SK-N-SH (cell line): ENCODE results near the gene KPTN. TPM values are rescaled to one million over a fixed set of nuclear protein-coding genes. Genes with fewer than 3 reads are reported as not detected.

Source experiments
- CTCF ChIA-PET: fragments of 300-600, 350-600 bp; formaldehyde crosslinking; extraction: SDS; loops from one replicate; lab custom pipeline; 2021; lab: Yijun Ruan, JAX
- POLR2A ChIA-PET: fragments of 350-600 bp; sonication (Branson Sonifier 250); formaldehyde crosslinking; extraction: SDS; loops from one replicate; lab custom pipeline; 2020; ENCODE audit warnings: antibody characterized with exemption, inconsistent platforms; lab: Yijun Ruan, JAX
- DNase-seq: peaks from one replicate; pipeline ENCODE4 v3.0.0; 2012
- H2AFZ ChIP-seq: fragments of 200-600 bp; sonication (generic); 2 replicates; pipeline ENCODE4 v1.8.1; 2016; ENCODE audit warnings: antibody characterized with exemption, mild to moderate bottlenecking, low read depth
- H3F3A ChIP-seq: fragments of 200-600 bp; sonication (generic); replicated peaks from 2 replicates; pipeline ENCODE3; 2016; ENCODE audit warnings: antibody characterized with exemption, mild to moderate bottlenecking; ENCODE audit not compliant: insufficient read depth
- H3K27ac ChIP-seq, 2 experiments: fragments of 200-500 bp in 1 of 2; fragments of 200-600 bp in 1 of 2; sonication (Bioruptor generic) in 1 of 2; sonication (generic), shearing (Covaris generic) in 1 of 2; 2 replicates each; pipeline versions ENCODE4 v1.5.1 to v1.6.1; 2014 to 2016; ENCODE audit warnings: low read depth in 2 of 2, inconsistent platforms in 1 of 2, low read length in 1 of 2, mild to moderate bottlenecking in 1 of 2, mixed read lengths in 1 of 2
- H3K27me3 ChIP-seq: fragments of 200-600 bp; sonication (generic), shearing (Covaris generic); 2 replicates; pipeline ENCODE4 v1.6.1; 2016; ENCODE audit warnings: mixed run types; ENCODE audit not compliant: insufficient read depth
- H3K36me3 ChIP-seq, 2 experiments: fragments of 200-500 bp in 1 of 2; fragments of 200-600 bp in 1 of 2; sonication (Bioruptor generic) in 1 of 2; sonication (generic) in 1 of 2; replicated peaks in 1 of 2; 2 replicates each; pipeline versions ENCODE3 to v1.5.1; 2014 to 2016; ENCODE audit warnings: low read length in 1 of 2, mild to moderate bottlenecking in 1 of 2; ENCODE audit not compliant: insufficient read depth in 2 of 2, control insufficient read depth in 1 of 2
- H3K4me1 ChIP-seq, 2 experiments: fragments of 200-500 bp in 1 of 2; fragments of 200-600 bp in 1 of 2; sonication (Bioruptor generic) in 1 of 2; sonication (generic), shearing (Covaris generic) in 1 of 2; 2 replicates each; pipeline versions ENCODE4 v1.5.1 to v1.6.1; 2014 to 2016; ENCODE audit warnings: low read depth in 1 of 2, low read length in 1 of 2, mixed run types in 1 of 2; ENCODE audit not compliant: insufficient read depth in 2 of 2, control insufficient read depth in 1 of 2
- H3K4me2 ChIP-seq: fragments of 200-600 bp; sonication (generic), shearing (Covaris generic); 2 replicates; pipeline ENCODE4 v1.6.1; 2017; ENCODE audit warnings: mixed run types
- H3K4me3 ChIP-seq, 2 experiments: fragments of 200-500 bp in 1 of 2; fragments of 200-600 bp in 1 of 2; sonication (Bioruptor generic) in 1 of 2; sonication (generic), shearing (Covaris generic) in 1 of 2; 2 replicates each; pipeline versions ENCODE4 v1.5.1 to v1.8.1; 2014 to 2016; ENCODE audit warnings: low read depth in 2 of 2, inconsistent platforms in 1 of 2, low read length in 1 of 2, mild to moderate bottlenecking in 1 of 2, mixed read lengths in 1 of 2, moderate library complexity in 1 of 2
- H3K79me2 ChIP-seq: fragments of 200-600 bp; sonication (generic); 2 replicates; pipeline ENCODE4 v1.8.1; 2017; ENCODE audit warnings: mild to moderate bottlenecking; ENCODE audit not compliant: insufficient read depth
- H3K9ac ChIP-seq: fragments of 200-600 bp; sonication (generic); 2 replicates; pipeline ENCODE4 v1.6.1; 2017; ENCODE audit warnings: mixed run types
- H3K9me2 ChIP-seq: fragments of 200-600 bp; sonication (generic); 2 replicates; pipeline ENCODE4 v1.6.1; 2017; ENCODE audit warnings: mixed run types
- H3K9me3 ChIP-seq: fragments of 200-600 bp; sonication (generic); 2 replicates; pipeline ENCODE4 v1.6.1; 2017; ENCODE audit warnings: mixed run types, mild to moderate bottlenecking, moderate library complexity
- H4K20me1 ChIP-seq: fragments of 200-600 bp; sonication (generic); 2 replicates; pipeline ENCODE4 v1.6.1; 2017; ENCODE audit warnings: mild to moderate bottlenecking, mixed run types; ENCODE audit not compliant: insufficient read depth
- CHD2 ChIP-seq: fragments of 150-350 bp; IDR thresholded peaks from 2 replicates; pipeline ENCODE4 v1.6.1; 2018; ENCODE audit warnings: low read length; ENCODE audit not compliant: partially characterized antibody
- ELF1 ChIP-seq: IDR thresholded peaks from 2 replicates; pipeline ENCODE4 v1.4.0; 2012
- FOXJ3 ChIP-seq: sonication (generic); formaldehyde crosslinking; IDR thresholded peaks from 2 replicates; pipeline ENCODE4 v1.5.1; 2020; ENCODE audit warnings: mild to moderate bottlenecking, missing genetic modification reagents
- FOXM1 ChIP-seq: IDR thresholded peaks from 2 replicates; pipeline ENCODE4 v1.4.0; 2012; ENCODE audit warnings: low read depth, mild to moderate bottlenecking
- GABPA ChIP-seq: IDR thresholded peaks from 2 replicates; pipeline ENCODE4 v1.4.0; 2012; ENCODE audit warnings: low read depth, mild to moderate bottlenecking
- IRF3 ChIP-seq: fragments of 150-350 bp; IDR thresholded peaks from 2 replicates; pipeline ENCODE4 v1.6.1; 2016; ENCODE audit warnings: mild to moderate bottlenecking, low read depth, low read length
- MAX ChIP-seq: IDR thresholded peaks from 2 replicates; pipeline ENCODE4 v1.4.0; 2012; ENCODE audit warnings: low read depth
- MXI1 ChIP-seq: IDR thresholded peaks from 2 replicates; pipeline ENCODE4 v1.6.1; 2012; ENCODE audit warnings: mild to moderate bottlenecking, low read depth, low read length, improper control_type of control experiment
- POLR2AphosphoS5 ChIP-seq: IDR thresholded peaks from 2 replicates; pipeline ENCODE4 v1.6.1; 2012; ENCODE audit warnings: low read depth, low read length
- RCOR1 ChIP-seq: fragments of 150-350 bp; IDR thresholded peaks from 2 replicates; pipeline ENCODE4 v1.6.1; 2017; ENCODE audit warnings: antibody characterized with exemption, low read length
- RFX5 ChIP-seq: IDR thresholded peaks from 2 replicates; pipeline ENCODE4 v1.6.1; 2012; ENCODE audit warnings: mild to moderate bottlenecking, improper control_type of control experiment, low read length
- SIN3A ChIP-seq: IDR thresholded peaks from 2 replicates; pipeline ENCODE4 v1.6.1; 2012; ENCODE audit warnings: low read depth, mild to moderate bottlenecking, low read length, moderate library complexity, borderline replicate concordance
- SMC3 ChIP-seq: IDR thresholded peaks from 2 replicates; pipeline ENCODE4 v1.6.1; 2012; ENCODE audit warnings: low read depth, low read length, improper control_type of control experiment
- TAF1 ChIP-seq: IDR thresholded peaks from 2 replicates; pipeline ENCODE4 v1.6.1; 2012; ENCODE audit warnings: low read depth, mild to moderate bottlenecking, low read length, moderate library complexity, borderline replicate concordance
- TCF12 ChIP-seq: IDR thresholded peaks from 2 replicates; pipeline ENCODE4 v1.4.0; 2012
- WGBS: methylation state at CpG from one replicate; pipeline ENCODE4 v1.1.6; 2017; ENCODE audit warnings: low lambda C conversion rate; 5-methylcytosine and 5-hydroxymethylcytosine counted together
- polyA plus RNA-seq, 3 experiments: library from polyadenylated mRNA; depleted of rRNA; stranded (reverse); fragments of >200 nt; gene quantifications; 2 replicates each; pipeline ENCODE4 v1.2.3, GENCODE V29; 2012

The KPTN gene
- polyA plus RNA-seq, 1 of the 3 experiments (the other 2 are of a cell fraction): 15.8 TPM

- no peaks in the 10 kb centered on the region for H3K79me2 ChIP-seq
- no peaks in the 10 kb centered on the region; the same call in 1 of the 2 replicates for H3K27me3 ChIP-seq
- WGBS: 10% methylated on average over 28 of the region's 28 CpGs
These were observed 37.2 kb downstream of the KPTN start for GRCh38 chr19:47446534-47447469.

GRCh38 chr19:47445937-47446402 lies 38.0 kb downstream of the KPTN start:
- TF ChIP-seq ELF1 (0 out of 2 replicates have a peak, but pooled peaks have one; percentile 28), RCOR1 (0 out of 2 replicates have a peak, but pooled peaks have one; percentile 4), MXI1 (peak; percentile 75; the same call in 1 of the 2 replicates), MAX (no peak), CHD2 (no peak)
- TF ChIP-seq, all 33 proteins: peak for 3
- Histone ChIP-seq H4K20me1 (0 out of 2 replicates have a peak, but pooled peaks cover 3% of the 10 kb centered on the region), H3K27me3 (no peaks in the 10 kb centered on the region; the same call in 1 of the 2 replicates), H3K27ac (no peak overlapping the region; a peak in 1 of 4 replicates), H3K9me3 (no peaks in the 10 kb centered on the region), H3K79me2 (no peaks in the 10 kb centered on the region), H3K4me1 (peaks cover 0 to 9% of the 10 kb centered on the region in 2 experiments; a peak in 2 of 4 replicates), H3K9me2 (no peaks in the 10 kb centered on the region), H3K4me3 (peak overlapping the region in 1 of 2 experiments; percentile 43; a peak in 2 of 4 replicates), H3K36me3 (no peaks in the 10 kb centered on the region), H3K9ac (no peak overlapping the region), H2AFZ (peak overlapping the region; percentile 76; the same call in 1 of the 2 replicates), H3F3A (peaks cover 4% of the 10 kb centered on the region), H3K4me2 (peak overlapping the region; percentile 67)
- ChIA-PET POLR2A (interaction anchor here (0.5 to 1.5 kb wide), 3 partner anchors 9 to 312 kb away, joined by 3 to 7 read pairs (median 4); no protein-coding TSS in a partner anchor), CTCF (interaction anchor here (1.0 to 8.4 kb wide), 8 partner anchors 11 to 267 kb away, joined by 4 to 80 read pairs (median 10); partner anchors contain the start of genes EHD2 and KPTN)
- DNase-seq: peak; percentile 89
- WGBS: 2% methylated on average over 21 of the region's 22 CpGs

More at GRCh38 chr19:47446534-47447469, 37.2 kb downstream of the KPTN start:
- Histone ChIP-seq H3K9me3 (no peaks in the 10 kb centered on the region), H3K4me1 (peaks cover 0 to 9% of the 10 kb centered on the region in 2 experiments; a peak in 2 of 4 replicates), H3K36me3 (no peaks in the 10 kb centered on the region), H3K27ac (peak overlapping the region in 1 of 2 experiments; percentile 67; a peak in 1 of 4 replicates), H3K9me2 (no peaks in the 10 kb centered on the region), H3K4me2 (peak overlapping the region; percentile 67)
- no peak for TF ChIP-seq RCOR1
- no peak for TF ChIP-seq RFX5
- no peak for TF ChIP-seq SIN3A
- no peak for TF ChIP-seq GABPA
- TF ChIP-seq POLR2AphosphoS5: no peak
- TF ChIP-seq TAF1: no peak
- TF ChIP-seq FOXJ3 (CRISPR knock-in tag): no peak
- TF ChIP-seq SMC3: no peak
- TF ChIP-seq FOXM1: no peak
- no peak for TF ChIP-seq TCF12
- TF ChIP-seq IRF3: no peak
- TF ChIP-seq, all 33 proteins: peak for 0
- 0 out of 2 replicates have a peak, but pooled peaks cover 3% of the 10 kb centered on the region for H4K20me1 ChIP-seq
- peak overlapping the region; percentile 41 to 46 for H3K4me3 ChIP-seq
- POLR2A ChIA-PET: interaction anchor here (0.5 to 1.6 kb wide), 8 partner anchors 8 to 312 kb away, joined by 3 to 10 read pairs (median 3); partner anchors contain the start of gene KPTN
- peak; percentile 90 for DNase-seq
- CTCF ChIA-PET: interaction anchor here (1.0 to 8.4 kb wide), 13 partner anchors 9 to 297 kb away, joined by 3 to 80 read pairs (median 4); partner anchors contain the start of genes EHD2, KPTN, NAPA and SLC8A2
- no peak overlapping the region for H2AFZ ChIP-seq
- peaks cover 4% of the 10 kb centered on the region for H3F3A ChIP-seq
- H3K9ac ChIP-seq: no peak overlapping the region
